Keratinocyte (primary cell): Measurements from ENCODE around the gene ABI3. TPM values are rescaled to one million over a fixed set of nuclear protein-coding genes. Genes with fewer than 3 reads are reported as not detected.

Source experiments
- DNase-seq: peaks from one replicate; pipeline ENCODE4 v3.0.0-alpha.2; 2011; ENCODE audit warnings: low read depth, missing footprints, low spot score
- FAIRE-seq: peaks from 2 replicates; lab custom pipeline; 2011; peaks lifted over from hg19 to GRCh38; lab: Jason Lieb, UNC
- H2AFZ ChIP-seq: 2 replicates; pipeline ENCODE4 v1.6.0; 2012; ENCODE audit warnings: low read length, control low read depth, inconsistent platforms; ENCODE audit not compliant: control insufficient read depth
- H3K27ac ChIP-seq: 2 replicates; pipeline ENCODE4 v1.5.1; 2011; ENCODE audit warnings: low read length; ENCODE audit not compliant: control insufficient read depth, insufficient read depth
- H3K27me3 ChIP-seq: 3 replicates; pipeline ENCODE4 v1.6.0; 2011; ENCODE audit warnings: low read length; ENCODE audit not compliant: control insufficient read depth, insufficient read depth; ENCODE audit errors: extremely low read depth
- H3K36me3 ChIP-seq, 2 experiments: 2 replicates in 1 of 2; 3 replicates in 1 of 2; pipeline ENCODE4 v1.5.1; 2011; ENCODE audit warnings: low read length in 2 of 2, mild to moderate bottlenecking in 1 of 2; ENCODE audit not compliant: control insufficient read depth in 2 of 2, insufficient read depth in 2 of 2; ENCODE audit errors: extremely low read depth in 1 of 2
- H3K4me1 ChIP-seq: 3 replicates; pipeline ENCODE4 v1.5.1; 2011; ENCODE audit warnings: low read length; ENCODE audit not compliant: control insufficient read depth, insufficient read depth; ENCODE audit errors: extremely low read depth
- H3K4me2 ChIP-seq: 3 replicates; pipeline ENCODE4 v1.6.0; 2011; ENCODE audit warnings: low read depth, low read length; ENCODE audit not compliant: control insufficient read depth, insufficient read depth; ENCODE audit errors: extremely low read depth
- H3K4me3 ChIP-seq, 3 experiments: fragments of 200-600 bp in 1 of 3; sonication (generic) in 1 of 3; 2 replicates in 2 of 3; 3 replicates in 1 of 3; pipeline ENCODE4 v1.5.1; 2011 to 2016; ENCODE audit warnings: low read length in 3 of 3, mild to moderate bottlenecking in 3 of 3, control low read depth in 2 of 3, inconsistent platforms in 1 of 3, low read depth in 1 of 3, mixed read lengths in 1 of 3, mixed run types in 1 of 3, moderate library complexity in 1 of 3; ENCODE audit not compliant: control insufficient read depth in 2 of 3, insufficient read depth in 2 of 3; ENCODE audit errors: extremely low read depth in 1 of 3
- H3K79me2 ChIP-seq: 2 replicates; pipeline ENCODE4 v1.6.0; 2012; ENCODE audit warnings: low read length; ENCODE audit not compliant: control insufficient read depth, insufficient read depth
- H3K9ac ChIP-seq: 3 replicates; pipeline ENCODE4 v1.6.0; 2011; ENCODE audit warnings: low read length; ENCODE audit not compliant: control insufficient read depth, insufficient read depth; ENCODE audit errors: extremely low read depth
- H3K9me1 ChIP-seq: 3 replicates; pipeline ENCODE4 v1.6.0; 2011; ENCODE audit warnings: low read length; ENCODE audit not compliant: control insufficient read depth, insufficient read depth; ENCODE audit errors: extremely low read depth
- H3K9me3 ChIP-seq: 2 replicates; pipeline ENCODE4 v1.5.1; 2012; ENCODE audit warnings: low read depth, low read length; ENCODE audit not compliant: control insufficient read depth
- H4K20me1 ChIP-seq: 3 replicates; pipeline ENCODE4 v1.6.0; 2011; ENCODE audit warnings: low read length; ENCODE audit not compliant: control insufficient read depth, insufficient read depth; ENCODE audit errors: extremely low read depth
- EZH2 ChIP-seq: IDR thresholded peaks from one replicate; pipeline ENCODE4 v1.6.1; 2012; ENCODE audit warnings: inconsistent platforms, mild to moderate bottlenecking, low read length, moderate library complexity
- dilution Hi-C: fragments of 300-500 bp; cut with MboI; formaldehyde crosslinking; loops from one replicate; pipeline ENCODE4 v1.7.0; 2020; ENCODE audit warnings: low sequenced_read_pairs; ENCODE audit not compliant: extremely low pct_ligation_motif_present
- polyA plus RNA-seq, 5 experiments: library from polyadenylated mRNA; depleted of rRNA in 3 of 5; stranded (reverse) in 3 of 5; stranded (forward) in 1 of 5; unstranded in 1 of 5; fragments of >200 nt; gene quantifications; 1 replicate in 1 of 5; 2 replicates in 3 of 5; 3 replicates in 1 of 5; pipeline versions ENCODE4 v1.2.1 to v1.2.3, GENCODE V29; 2011 to 2012; ENCODE audit warnings: missing spikeins in 2 of 5, low read depth in 1 of 5, low replicate concordance in 1 of 5
- TF ChIP-seq, protein P1 (sequence below), 3 experiments: IDR thresholded peaks in 1 of 3; conservative IDR thresholded peaks in 1 of 3; optimal IDR thresholded peaks in 1 of 3; 2 replicates in 2 of 3; 3 replicates in 1 of 3; pipeline versions ENCODE3 to v1.5.1; 2011; ENCODE audit warnings: low read length in 3 of 3, mild to moderate bottlenecking in 3 of 3, moderate library complexity in 2 of 3, control low read depth in 1 of 3, inconsistent platforms in 1 of 3; ENCODE audit not compliant: insufficient read depth in 2 of 3; ENCODE audit errors: extremely low read depth in 1 of 3

The ABI3 gene
- polyA plus RNA-seq, 1 donor (not counting 4 experiments of a cell fraction or from before 2014, with no cell fraction given) = not detected

DNA sequence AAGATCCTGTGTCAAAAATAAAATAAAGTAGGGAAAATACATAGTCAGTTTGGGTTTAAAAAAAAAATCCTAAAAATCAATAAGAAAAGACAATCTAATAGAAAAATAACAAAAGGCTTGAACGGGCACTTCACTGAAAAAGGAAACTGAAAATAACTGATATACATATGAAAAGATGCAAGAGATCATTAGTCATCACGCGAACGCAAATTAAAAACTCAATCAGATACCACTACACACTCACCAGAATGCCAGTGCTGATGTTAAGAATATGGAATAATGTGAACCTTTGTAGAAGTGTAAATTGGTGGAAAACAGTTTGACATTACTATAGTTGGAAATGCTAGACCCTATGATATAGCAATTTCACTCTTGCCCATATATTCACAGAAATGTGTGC lies 14.8 kb upstream of the ABI3 start:
- Histone ChIP-seq H3K4me3 (no peak overlapping the region), H2AFZ (no peak overlapping the region), H3K79me2 (no peaks in the 10 kb centered on the region), H3K4me2 (no peak overlapping the region), H3K9me1 (no peaks in the 10 kb centered on the region), H3K9ac (no peak overlapping the region), H3K27ac (no peak overlapping the region), H3K9me3 (no peaks in the 10 kb centered on the region), H3K27me3 (no peaks in the 10 kb centered on the region), H3K36me3 (no peaks in the 10 kb centered on the region), H4K20me1 (no peaks in the 10 kb centered on the region), H3K4me1 (peaks cover 13% of the 10 kb centered on the region)
- FAIRE-seq (no peak), DNase-seq (no peak)
- TF ChIP-seq, protein P1, sequence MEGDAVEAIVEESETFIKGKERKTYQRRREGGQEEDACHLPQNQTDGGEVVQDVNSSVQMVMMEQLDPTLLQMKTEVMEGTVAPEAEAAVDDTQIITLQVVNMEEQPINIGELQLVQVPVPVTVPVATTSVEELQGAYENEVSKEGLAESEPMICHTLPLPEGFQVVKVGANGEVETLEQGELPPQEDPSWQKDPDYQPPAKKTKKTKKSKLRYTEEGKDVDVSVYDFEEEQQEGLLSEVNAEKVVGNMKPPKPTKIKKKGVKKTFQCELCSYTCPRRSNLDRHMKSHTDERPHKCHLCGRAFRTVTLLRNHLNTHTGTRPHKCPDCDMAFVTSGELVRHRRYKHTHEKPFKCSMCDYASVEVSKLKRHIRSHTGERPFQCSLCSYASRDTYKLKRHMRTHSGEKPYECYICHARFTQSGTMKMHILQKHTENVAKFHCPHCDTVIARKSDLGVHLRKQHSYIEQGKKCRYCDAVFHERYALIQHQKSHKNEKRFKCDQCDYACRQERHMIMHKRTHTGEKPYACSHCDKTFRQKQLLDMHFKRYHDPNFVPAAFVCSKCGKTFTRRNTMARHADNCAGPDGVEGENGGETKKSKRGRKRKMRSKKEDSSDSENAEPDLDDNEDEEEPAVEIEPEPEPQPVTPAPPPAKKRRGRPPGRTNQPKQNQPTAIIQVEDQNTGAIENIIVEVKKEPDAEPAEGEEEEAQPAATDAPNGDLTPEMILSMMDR (optimal IDR thresholded peaks at IDR 0.05 in 1 of 3, IDR thresholded peaks at IDR 0.05 in 1 of 3, conservative IDR thresholded peaks at IDR 0.05 in 1 of 3; ENCODE audit: extremely low read depth in 1 of 3, insufficient read depth in 2 of 3, low read length in 3 of 3) = no peak
- TF ChIP-seq EZH2 = no peak
- dilution Hi-C loops = no loop called here

DNA sequence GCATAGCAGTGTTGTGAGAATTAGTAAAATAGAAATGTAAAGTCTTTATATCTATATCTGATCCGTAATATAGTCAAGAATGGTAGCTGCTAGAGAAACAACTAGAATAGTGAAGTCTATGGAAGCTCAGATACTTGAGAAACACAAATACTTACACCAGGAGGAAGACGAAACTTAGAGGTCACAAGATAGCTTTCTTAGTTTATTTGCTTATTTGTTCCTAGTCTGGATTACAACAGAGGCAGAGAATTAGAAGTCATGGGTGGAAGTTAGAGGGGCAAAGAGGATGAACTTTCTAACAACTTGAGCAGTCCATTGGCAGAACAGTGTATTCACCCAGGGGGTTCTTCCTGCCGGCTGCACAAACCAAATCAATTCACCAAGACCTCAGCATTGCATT lies 14.0 kb upstream of the ABI3 start:
- H3K36me3 ChIP-seq = no peaks in the 10 kb centered on the region
- no peaks in the 10 kb centered on the region for H3K9me1 ChIP-seq
- H3K27me3 ChIP-seq = no peaks in the 10 kb centered on the region
- FAIRE-seq = no peak
- DNase-seq = no peak
- no peak overlapping the region for H2AFZ ChIP-seq
- H3K4me2 ChIP-seq = no peak overlapping the region
- no peaks in the 10 kb centered on the region for H3K9me3 ChIP-seq
- dilution Hi-C loops = no loop called here
- no peaks in the 10 kb centered on the region for H4K20me1 ChIP-seq
- H3K27ac ChIP-seq = no peak overlapping the region
- no peaks in the 10 kb centered on the region for H3K79me2 ChIP-seq
- no peak overlapping the region for H3K4me3 ChIP-seq
- TF ChIP-seq EZH2 = no peak
- TF ChIP-seq, protein P1 (optimal IDR thresholded peaks at IDR 0.05 in 1 of 3, IDR thresholded peaks at IDR 0.05 in 1 of 3, conservative IDR thresholded peaks at IDR 0.05 in 1 of 3; ENCODE audit: extremely low read depth in 1 of 3, insufficient read depth in 2 of 3, low read length in 3 of 3) = no peak
- peaks cover 11% of the 10 kb centered on the region for H3K4me1 ChIP-seq
- H3K9ac ChIP-seq = no peak overlapping the region
